Measurements from ENCODE around the gene TRAPPC12.

- TF ChIP-seq, protein P1, sequence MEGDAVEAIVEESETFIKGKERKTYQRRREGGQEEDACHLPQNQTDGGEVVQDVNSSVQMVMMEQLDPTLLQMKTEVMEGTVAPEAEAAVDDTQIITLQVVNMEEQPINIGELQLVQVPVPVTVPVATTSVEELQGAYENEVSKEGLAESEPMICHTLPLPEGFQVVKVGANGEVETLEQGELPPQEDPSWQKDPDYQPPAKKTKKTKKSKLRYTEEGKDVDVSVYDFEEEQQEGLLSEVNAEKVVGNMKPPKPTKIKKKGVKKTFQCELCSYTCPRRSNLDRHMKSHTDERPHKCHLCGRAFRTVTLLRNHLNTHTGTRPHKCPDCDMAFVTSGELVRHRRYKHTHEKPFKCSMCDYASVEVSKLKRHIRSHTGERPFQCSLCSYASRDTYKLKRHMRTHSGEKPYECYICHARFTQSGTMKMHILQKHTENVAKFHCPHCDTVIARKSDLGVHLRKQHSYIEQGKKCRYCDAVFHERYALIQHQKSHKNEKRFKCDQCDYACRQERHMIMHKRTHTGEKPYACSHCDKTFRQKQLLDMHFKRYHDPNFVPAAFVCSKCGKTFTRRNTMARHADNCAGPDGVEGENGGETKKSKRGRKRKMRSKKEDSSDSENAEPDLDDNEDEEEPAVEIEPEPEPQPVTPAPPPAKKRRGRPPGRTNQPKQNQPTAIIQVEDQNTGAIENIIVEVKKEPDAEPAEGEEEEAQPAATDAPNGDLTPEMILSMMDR (IDR thresholded peaks at IDR 0.05) = no peak
- TF ChIP-seq ZNF317 (CRISPR knock-in tag; IDR thresholded peaks at IDR 0.05; ENCODE audit: borderline replicate concordance, low read depth) (no peak), JUN (CRISPR knock-in tag; IDR thresholded peaks at IDR 0.05) (no peak), NFYB (CRISPR knock-in tag; conservative IDR thresholded peaks at IDR 0.05; ENCODE audit: low read depth) (no peak), FOXJ3 (CRISPR knock-in tag; IDR thresholded peaks at IDR 0.05; ENCODE audit: borderline replicate concordance) (no peak)
- TF ChIP-seq, protein P2, sequence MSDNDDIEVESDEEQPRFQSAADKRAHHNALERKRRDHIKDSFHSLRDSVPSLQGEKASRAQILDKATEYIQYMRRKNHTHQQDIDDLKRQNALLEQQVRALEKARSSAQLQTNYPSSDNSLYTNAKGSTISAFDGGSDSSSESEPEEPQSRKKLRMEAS (CRISPR knock-in tag; IDR thresholded peaks at IDR 0.05) = no peak
Observed at GRCh38 chr2:3388412-3388738, 8.9 kb downstream of the TRAPPC12 start.
